Nasal cavity respiratory epithelium epithelial cell of viscerocranial mucosa (primary cell): ENCODE results near the gene SLC25A28. TPM values are rescaled to one million over a fixed set of nuclear protein-coding genes. Genes with fewer than 3 reads are reported as not detected.

Experiments
- total RNA-seq: library from RNA; depleted of rRNA; stranded (reverse); fragments of >200 nt; gene quantifications from 2 replicates; pipeline ENCODE4 v1.2.3, GENCODE V29; 2014

The SLC25A28 gene, protein sequence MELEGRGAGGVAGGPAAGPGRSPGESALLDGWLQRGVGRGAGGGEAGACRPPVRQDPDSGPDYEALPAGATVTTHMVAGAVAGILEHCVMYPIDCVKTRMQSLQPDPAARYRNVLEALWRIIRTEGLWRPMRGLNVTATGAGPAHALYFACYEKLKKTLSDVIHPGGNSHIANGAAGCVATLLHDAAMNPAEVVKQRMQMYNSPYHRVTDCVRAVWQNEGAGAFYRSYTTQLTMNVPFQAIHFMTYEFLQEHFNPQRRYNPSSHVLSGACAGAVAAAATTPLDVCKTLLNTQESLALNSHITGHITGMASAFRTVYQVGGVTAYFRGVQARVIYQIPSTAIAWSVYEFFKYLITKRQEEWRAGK
- total RNA-seq: 15.4 and 18.9 TPM in 2 replicates

DNA sequence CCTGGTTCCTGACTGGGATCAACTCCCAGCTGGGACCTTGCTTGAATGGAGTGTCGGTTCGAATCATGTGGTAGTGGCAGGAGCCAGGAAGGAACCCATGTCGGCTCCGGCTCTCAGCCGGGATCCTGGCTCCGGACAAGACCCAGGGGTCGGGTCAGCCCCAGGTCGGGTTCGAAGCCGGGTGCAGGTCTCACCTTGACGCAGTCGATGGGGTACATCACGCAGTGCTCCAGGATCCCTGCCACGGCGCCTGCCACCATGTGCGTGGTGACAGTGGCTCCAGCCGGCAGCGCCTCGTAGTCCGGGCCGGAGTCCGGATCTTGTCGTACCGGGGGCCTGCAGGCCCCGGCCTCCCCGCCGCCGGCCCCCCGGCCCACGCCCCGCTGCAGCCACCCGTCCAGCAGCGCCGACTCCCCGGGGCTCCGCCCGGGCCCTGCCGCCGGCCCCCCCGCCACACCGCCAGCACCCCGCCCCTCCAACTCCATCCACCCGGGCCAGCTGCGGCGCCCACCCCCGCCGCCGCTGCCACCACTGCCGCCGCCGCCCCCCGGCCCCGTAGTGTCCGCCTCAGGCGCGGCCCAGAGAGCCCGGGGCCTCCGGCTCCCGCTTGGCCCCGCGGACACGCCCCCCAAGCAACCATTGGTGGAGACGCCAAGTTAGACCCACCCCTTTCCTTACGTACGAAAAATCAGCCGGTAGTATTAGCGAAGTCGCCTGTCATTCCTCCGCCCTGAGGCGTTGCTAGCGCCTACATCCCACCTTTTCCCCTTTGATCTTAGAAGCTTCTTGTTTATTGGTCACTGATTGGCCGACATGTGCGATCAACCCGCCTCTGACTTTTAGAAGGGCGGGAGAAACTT is at the start of gene SLC25A28:
TSS of gene SLC25A28 (minus strand) at position 589 of the 860 bp plus-strand sequence. CDS start at position 485, 104 bp downstream.

DNA sequence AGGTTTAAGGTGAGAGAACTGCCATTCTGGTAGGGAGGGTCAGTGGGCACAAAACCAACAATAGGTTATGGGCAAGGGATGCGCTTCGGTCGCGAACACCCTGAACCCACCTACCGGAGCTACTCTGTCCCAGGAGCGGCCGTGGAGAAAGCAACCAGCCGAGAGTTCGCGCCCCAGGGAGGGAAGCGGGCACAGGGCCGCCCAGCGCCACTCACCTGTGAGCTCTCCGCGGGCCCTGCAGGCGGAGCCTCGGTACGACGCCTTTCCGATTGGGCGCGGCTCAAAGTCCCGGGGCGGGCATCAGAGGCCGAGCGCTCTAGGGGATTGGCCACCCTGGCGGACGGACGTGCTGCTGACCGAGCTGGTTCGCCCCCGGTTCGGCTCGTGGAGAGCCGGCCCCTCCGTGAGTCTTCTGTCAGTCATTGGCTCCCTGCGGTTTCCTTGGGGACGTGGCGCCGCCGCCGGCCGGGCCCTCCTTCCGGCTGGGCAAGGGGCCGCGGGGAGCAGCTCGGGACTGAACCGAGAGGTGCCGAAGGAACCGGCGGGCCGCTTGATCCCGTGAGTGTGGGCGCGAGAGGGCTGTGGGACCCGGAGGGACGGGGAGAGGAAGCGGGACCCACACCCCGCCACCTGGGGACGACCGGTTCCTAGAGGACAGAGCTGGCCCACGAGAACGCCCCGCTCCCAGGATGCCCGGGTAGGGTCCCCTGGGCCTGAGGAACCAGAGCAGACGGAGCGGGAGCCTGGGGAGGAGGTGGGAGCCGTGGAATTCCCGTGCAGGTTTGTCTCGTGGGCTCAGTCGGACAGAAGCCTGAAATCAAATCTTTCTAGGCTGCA is 39.0 kb upstream of the SLC25A28 start, which contains the start of gene ENTPD7:
TSS of gene ENTPD7 (plus strand) at position 479 of the 837 bp plus-strand sequence. CDS start 448 bp downstream, outside the sequence.

Other genes with a start within 250 kb of the SLC25A28 start
- gene GOT1, start 189.8 kb downstream of the SLC25A28 start, total RNA-seq: 75.2 and 77.2 TPM in 2 replicates
- not detected in 2 replicates for gene NKX2-3, start 87.5 kb downstream of the SLC25A28 start, total RNA-seq
- 24.6 and 37.3 TPM in 2 replicates for gene ENTPD7, start 39.1 kb upstream of the SLC25A28 start, total RNA-seq
- 37.2 and 39.3 TPM in 2 replicates for gene COX15, start 111.7 kb upstream of the SLC25A28 start, total RNA-seq
- gene CUTC, start 111.8 kb upstream of the SLC25A28 start, total RNA-seq: 14.5 and 20.2 TPM in 2 replicates
- gene ABCC2, start 162.2 kb upstream of the SLC25A28 start, total RNA-seq: 0.34 and 0.71 TPM in 2 replicates